ENCODE measurements around the gene TATDN3.

TATDN3 gene

GRCh38 chr1:212769459-212770167, 22.1 kb upstream of the TATDN3 start:
- H3K79me2 ChIP-seq (ENCODE audit: insufficient read depth, low read length), result peaks cover 45% of the 10 kb centered on the region
- H2AFZ ChIP-seq (ENCODE audit: low read depth, low read length), result no peak overlapping the region
- H3K9ac ChIP-seq (ENCODE audit: low read depth, low read length), result no peak overlapping the region
- no peak overlapping the region for H3K4me2 ChIP-seq (ENCODE audit: insufficient read depth, low read length)
- no peak for TF ChIP-seq EZH2 (IDR thresholded peaks at IDR 0.05; ENCODE audit: borderline replicate concordance, low read depth, low read length, severe bottlenecking)
- no peak for TF ChIP-seq CTCF (IDR thresholded peaks at IDR 0.05; ENCODE audit: borderline replicate concordance, extremely low read depth, low read length, poor library complexity, severe bottlenecking)
- ATAC-seq (ENCODE audit: insufficient read depth, low read depth) (peak; percentile 59; the same call in 2 of the 3 replicates), DNase-seq (no peak)
- peaks cover 41% of the 10 kb centered on the region for H3K36me3 ChIP-seq (ENCODE audit: insufficient read depth, low read length)
- H3K9me3 ChIP-seq (ENCODE audit: insufficient read depth, low read length, severe bottlenecking), result peaks cover 22% of the 10 kb centered on the region
- H3K27ac ChIP-seq (ENCODE audit: low read length), result no peak overlapping the region
- H3K4me1 ChIP-seq (ENCODE audit: insufficient read depth, low read length), result no peaks in the 10 kb centered on the region
- no peaks in the 10 kb centered on the region for H3K27me3 ChIP-seq (ENCODE audit: insufficient read depth, low read length, poor library complexity)
- H3K4me3 ChIP-seq (ENCODE audit: low read depth in 1 of 2, low read length in 2 of 2), result no peak overlapping the region
- no peaks in the 10 kb centered on the region for H4K20me1 ChIP-seq (ENCODE audit: insufficient read depth, low read length)

- ATAC-seq (ENCODE audit: insufficient read depth, low read depth) (no peak), DNase-seq (no peak)
- no peaks in the 10 kb centered on the region for H3K27me3 ChIP-seq (ENCODE audit: insufficient read depth, low read length, poor library complexity)
- TF ChIP-seq EZH2 (IDR thresholded peaks at IDR 0.05; ENCODE audit: borderline replicate concordance, low read depth, low read length, severe bottlenecking) (no peak), CTCF (IDR thresholded peaks at IDR 0.05; ENCODE audit: borderline replicate concordance, extremely low read depth, low read length, poor library complexity, severe bottlenecking) (no peak)
- no peak overlapping the region for H3K27ac ChIP-seq (ENCODE audit: low read length)
- H4K20me1 ChIP-seq (ENCODE audit: insufficient read depth, low read length), result no peaks in the 10 kb centered on the region
- H3K4me2 ChIP-seq (ENCODE audit: insufficient read depth, low read length), result no peak overlapping the region
- peaks cover 34% of the 10 kb centered on the region for H3K79me2 ChIP-seq (ENCODE audit: insufficient read depth, low read length)
- no peak overlapping the region for H2AFZ ChIP-seq (ENCODE audit: low read depth, low read length)
- no peak overlapping the region for H3K9ac ChIP-seq (ENCODE audit: low read depth, low read length)
- no peak overlapping the region for H3K4me3 ChIP-seq (ENCODE audit: low read depth in 1 of 2, low read length in 2 of 2)
- H3K36me3 ChIP-seq (ENCODE audit: insufficient read depth, low read length), result peaks cover 44% of the 10 kb centered on the region
- no peaks in the 10 kb centered on the region for H3K4me1 ChIP-seq (ENCODE audit: insufficient read depth, low read length)
- H3K9me3 ChIP-seq (ENCODE audit: insufficient read depth, low read length, severe bottlenecking), result peaks cover 22% of the 10 kb centered on the region
Measured at GRCh38 chr1:212771341-212771740, 20.4 kb upstream of the TATDN3 start.

GRCh38 chr1:212773011-212773410, 18.7 kb upstream of the TATDN3 start:
- no peaks in the 10 kb centered on the region for H3K27me3 ChIP-seq (ENCODE audit: insufficient read depth, low read length, poor library complexity)
- H4K20me1 ChIP-seq (ENCODE audit: insufficient read depth, low read length), result no peaks in the 10 kb centered on the region
- H3K36me3 ChIP-seq (ENCODE audit: insufficient read depth, low read length), result peaks cover 44% of the 10 kb centered on the region
- no peaks in the 10 kb centered on the region for H3K4me1 ChIP-seq (ENCODE audit: insufficient read depth, low read length)
- H3K27ac ChIP-seq (ENCODE audit: low read length), result no peak overlapping the region
- no peak for TF ChIP-seq CTCF (IDR thresholded peaks at IDR 0.05; ENCODE audit: borderline replicate concordance, extremely low read depth, low read length, poor library complexity, severe bottlenecking)
- TF ChIP-seq EZH2 (IDR thresholded peaks at IDR 0.05; ENCODE audit: borderline replicate concordance, low read depth, low read length, severe bottlenecking), result no peak
- peaks cover 18% of the 10 kb centered on the region for H3K9me3 ChIP-seq (ENCODE audit: insufficient read depth, low read length, severe bottlenecking)
- no peak overlapping the region for H3K4me3 ChIP-seq (ENCODE audit: low read depth in 1 of 2, low read length in 2 of 2)
- no peak overlapping the region for H3K4me2 ChIP-seq (ENCODE audit: insufficient read depth, low read length)
- DNase-seq, result no peak
- ATAC-seq (ENCODE audit: insufficient read depth, low read depth), result no peak
- H3K79me2 ChIP-seq (ENCODE audit: insufficient read depth, low read length), result peaks cover 27% of the 10 kb centered on the region
- no peak overlapping the region for H3K9ac ChIP-seq (ENCODE audit: low read depth, low read length)
- H2AFZ ChIP-seq (ENCODE audit: low read depth, low read length), result no peak overlapping the region

Measured in DND-41 (cell line).